ENCODE data around the gene INSIG1.

DNA sequence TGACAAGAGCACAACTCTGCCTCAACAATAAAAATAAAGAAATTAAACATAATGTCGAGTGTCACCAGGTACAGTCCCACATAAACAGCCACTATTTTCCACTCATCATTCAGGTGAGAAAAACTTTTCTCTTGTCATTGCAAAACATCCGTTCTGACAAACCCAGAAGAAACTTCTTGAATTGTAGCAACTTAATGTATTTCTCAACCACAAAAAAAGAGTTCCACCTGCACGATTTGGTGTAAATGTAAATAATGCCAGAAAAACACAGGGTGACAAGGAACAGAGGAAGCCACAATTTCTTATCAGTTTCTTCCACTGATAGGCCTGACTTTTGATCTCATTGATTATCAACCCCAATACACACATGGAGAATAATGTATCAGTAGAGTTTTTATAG is 26.8 kb upstream of the INSIG1 start:
- TF ChIP-seq POLR2A (IDR thresholded peaks at IDR 0.05), result no peak
- TF ChIP-seq, protein P1, sequence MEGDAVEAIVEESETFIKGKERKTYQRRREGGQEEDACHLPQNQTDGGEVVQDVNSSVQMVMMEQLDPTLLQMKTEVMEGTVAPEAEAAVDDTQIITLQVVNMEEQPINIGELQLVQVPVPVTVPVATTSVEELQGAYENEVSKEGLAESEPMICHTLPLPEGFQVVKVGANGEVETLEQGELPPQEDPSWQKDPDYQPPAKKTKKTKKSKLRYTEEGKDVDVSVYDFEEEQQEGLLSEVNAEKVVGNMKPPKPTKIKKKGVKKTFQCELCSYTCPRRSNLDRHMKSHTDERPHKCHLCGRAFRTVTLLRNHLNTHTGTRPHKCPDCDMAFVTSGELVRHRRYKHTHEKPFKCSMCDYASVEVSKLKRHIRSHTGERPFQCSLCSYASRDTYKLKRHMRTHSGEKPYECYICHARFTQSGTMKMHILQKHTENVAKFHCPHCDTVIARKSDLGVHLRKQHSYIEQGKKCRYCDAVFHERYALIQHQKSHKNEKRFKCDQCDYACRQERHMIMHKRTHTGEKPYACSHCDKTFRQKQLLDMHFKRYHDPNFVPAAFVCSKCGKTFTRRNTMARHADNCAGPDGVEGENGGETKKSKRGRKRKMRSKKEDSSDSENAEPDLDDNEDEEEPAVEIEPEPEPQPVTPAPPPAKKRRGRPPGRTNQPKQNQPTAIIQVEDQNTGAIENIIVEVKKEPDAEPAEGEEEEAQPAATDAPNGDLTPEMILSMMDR (IDR thresholded peaks at IDR 0.05 in 8 of 11, conservative IDR thresholded peaks at IDR 0.05 in 3 of 11), result no peak
